Memory B cell (primary cell): Measurements from ENCODE around the gene GRM5.

Experiments used
- ATAC-seq: fragments of 150-1000 bp; cut with Tn5 transposase; 2 replicates; pipeline ENCODE4 v1.10.0; 2021; ENCODE audit warnings: low read depth, mild to moderate bottlenecking, moderate library complexity
- DNase-seq, 2 donors: peaks; one replicate each; pipeline ENCODE4 v3.0.0; 2022; ENCODE audit warnings: low spot score in 2 of 2
- H3K27ac Mint-ChIP-seq: one replicate; pipeline ENCODE4 v1.8.0; 2022; ENCODE audit warnings: mild to moderate bottlenecking, moderate library complexity, mixed read lengths
- H3K27me3 Mint-ChIP-seq: one replicate; pipeline ENCODE4 v1.8.0; 2022; ENCODE audit warnings: mixed read lengths
- H3K36me3 Mint-ChIP-seq: one replicate; pipeline ENCODE4 v1.8.0; 2022; ENCODE audit warnings: mild to moderate bottlenecking, mixed read lengths
- H3K4me1 Mint-ChIP-seq: one replicate; pipeline ENCODE4 v1.8.0; 2022; ENCODE audit warnings: mixed read lengths
- H3K4me3 Mint-ChIP-seq: one replicate; pipeline ENCODE4 v1.8.0; 2022; ENCODE audit warnings: mild to moderate bottlenecking, moderate library complexity, mixed read lengths
- H3K9me3 Mint-ChIP-seq: one replicate; pipeline ENCODE4 v1.8.0; 2022; ENCODE audit warnings: mixed read lengths

GRM5 gene

DNA sequence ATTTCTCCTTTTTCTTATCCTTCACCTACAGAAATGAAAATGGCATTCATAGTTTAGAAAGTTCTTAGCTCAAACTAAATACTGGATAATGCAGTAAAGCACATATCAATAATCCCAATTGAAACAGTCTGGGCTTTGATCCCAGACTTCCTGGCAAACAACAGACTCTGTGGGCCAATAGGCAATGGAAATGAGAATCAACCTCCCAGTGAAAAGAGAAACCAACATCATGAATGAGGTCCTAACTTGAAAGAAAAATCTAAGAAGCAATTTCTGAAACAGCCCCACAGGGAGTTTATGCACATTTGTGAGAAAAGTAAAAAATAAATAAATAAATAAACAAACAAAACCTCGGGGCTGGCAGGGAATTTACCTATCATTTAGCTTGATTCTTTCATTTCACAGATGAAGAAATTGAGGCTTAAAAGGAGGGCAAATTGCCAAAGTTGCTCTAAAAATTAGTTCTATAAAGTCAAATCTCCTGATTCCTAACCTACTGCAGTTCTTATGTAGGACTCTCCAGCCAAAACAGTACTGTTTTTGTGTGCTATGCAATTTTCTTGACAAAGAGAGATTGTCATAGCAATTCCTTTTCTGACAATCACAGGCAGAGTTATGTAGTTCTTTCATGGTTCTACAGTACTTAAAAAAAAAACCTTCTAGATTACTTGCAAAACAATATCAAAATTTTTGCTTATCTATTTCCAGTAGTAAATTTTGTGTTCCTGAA lies 265.8 kb downstream of the GRM5 start:
- Mint-ChIP-seq H3K27me3 (no peaks in the 10 kb centered on the region), H3K4me3 (no peak overlapping the region), H3K36me3 (no peaks in the 10 kb centered on the region), H3K4me1 (no peaks in the 10 kb centered on the region), H3K27ac (no peak overlapping the region), H3K9me3 (no peaks in the 10 kb centered on the region)
- ATAC-seq: no peak
- no peak for DNase-seq

DNA sequence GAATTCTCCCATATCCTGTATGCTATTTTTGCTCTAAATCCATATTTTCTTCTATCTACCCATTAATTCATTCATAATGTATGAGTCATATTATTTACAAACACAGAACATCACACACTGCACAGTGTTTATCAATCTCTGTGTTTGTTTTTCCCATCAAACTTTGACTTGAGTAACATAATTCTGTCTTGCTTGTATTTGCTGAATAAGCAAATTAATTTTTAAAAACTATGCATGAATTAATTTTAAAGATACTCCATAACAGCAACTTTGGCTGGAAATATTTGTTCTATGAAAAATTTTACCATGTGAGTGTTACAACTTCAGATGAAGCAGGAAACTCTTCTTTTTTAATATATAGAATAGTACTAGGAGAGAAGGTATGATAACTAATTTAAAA lies 275.6 kb downstream of the GRM5 start:
- H3K4me1 Mint-ChIP-seq: no peaks in the 10 kb centered on the region
- no peak overlapping the region for H3K4me3 Mint-ChIP-seq

DNA sequence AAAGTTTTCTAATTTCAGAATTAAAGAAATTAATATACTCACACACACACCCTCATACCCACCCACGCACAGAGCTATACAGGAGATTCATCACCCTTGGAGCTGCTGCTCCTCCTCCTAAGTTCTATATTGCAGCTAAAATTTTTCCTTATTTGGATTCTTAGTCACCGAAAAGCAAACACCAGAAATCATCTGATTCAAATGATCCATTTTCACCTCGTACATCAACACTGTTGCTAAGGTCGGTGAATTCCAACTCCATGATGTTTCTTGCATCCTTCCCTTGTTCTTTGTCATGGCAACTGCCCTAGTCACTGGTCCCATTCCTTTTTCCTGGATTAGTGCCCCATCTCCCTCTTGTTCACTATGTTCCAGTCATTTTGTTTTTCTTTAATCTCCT lies 286.2 kb downstream of the GRM5 start:
- no peaks in the 10 kb centered on the region for H3K4me1 Mint-ChIP-seq
- no peak overlapping the region for H3K27ac Mint-ChIP-seq
- H3K36me3 Mint-ChIP-seq: no peaks in the 10 kb centered on the region
- peaks cover 6% of the 10 kb centered on the region for H3K9me3 Mint-ChIP-seq
- no peak overlapping the region for H3K4me3 Mint-ChIP-seq
- ATAC-seq (no peak), DNase-seq (no peak)
- no peaks in the 10 kb centered on the region for H3K27me3 Mint-ChIP-seq

More for the DNA sequence above, 275.6 kb downstream of the GRM5 start:
- Mint-ChIP-seq H3K9me3 (no peaks in the 10 kb centered on the region), H3K27me3 (no peaks in the 10 kb centered on the region), H3K36me3 (no peaks in the 10 kb centered on the region), H3K27ac (no peak overlapping the region)
- ATAC-seq (no peak), DNase-seq (no peak)

DNA sequence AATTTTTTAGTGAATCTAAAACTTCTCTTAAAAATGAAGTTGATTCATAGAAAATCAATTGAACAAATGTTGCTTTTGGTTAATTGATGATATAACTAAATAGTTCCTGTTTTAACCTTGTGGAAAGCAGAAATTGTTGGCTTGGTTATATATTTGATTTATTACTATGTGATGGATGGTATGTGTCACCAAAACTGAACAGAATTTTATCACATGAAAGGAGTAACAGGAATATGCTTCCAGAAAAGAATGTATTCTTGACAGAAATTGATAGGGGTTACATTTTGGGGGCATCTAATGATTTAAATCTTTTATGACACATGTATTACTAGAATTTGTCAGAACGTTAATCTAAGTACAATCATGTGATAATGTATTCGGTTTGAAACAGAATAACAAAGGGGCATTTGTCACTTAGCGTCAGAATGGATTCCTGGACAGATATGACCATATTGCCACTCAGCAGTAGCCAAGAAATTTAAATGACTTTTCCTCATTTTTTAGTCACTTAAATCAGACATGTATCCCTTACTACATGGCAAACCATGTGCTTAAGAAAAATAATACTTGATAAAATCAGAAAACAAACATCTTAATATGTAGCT lies 295.2 kb downstream of the GRM5 start:
- no peak overlapping the region for H3K27ac Mint-ChIP-seq
- no peaks in the 10 kb centered on the region for H3K36me3 Mint-ChIP-seq
- peaks cover 10% of the 10 kb centered on the region for H3K9me3 Mint-ChIP-seq
- H3K4me1 Mint-ChIP-seq: no peaks in the 10 kb centered on the region
- no peak overlapping the region for H3K4me3 Mint-ChIP-seq
- ATAC-seq (no peak), DNase-seq (no peak)
- no peaks in the 10 kb centered on the region for H3K27me3 Mint-ChIP-seq

DNA sequence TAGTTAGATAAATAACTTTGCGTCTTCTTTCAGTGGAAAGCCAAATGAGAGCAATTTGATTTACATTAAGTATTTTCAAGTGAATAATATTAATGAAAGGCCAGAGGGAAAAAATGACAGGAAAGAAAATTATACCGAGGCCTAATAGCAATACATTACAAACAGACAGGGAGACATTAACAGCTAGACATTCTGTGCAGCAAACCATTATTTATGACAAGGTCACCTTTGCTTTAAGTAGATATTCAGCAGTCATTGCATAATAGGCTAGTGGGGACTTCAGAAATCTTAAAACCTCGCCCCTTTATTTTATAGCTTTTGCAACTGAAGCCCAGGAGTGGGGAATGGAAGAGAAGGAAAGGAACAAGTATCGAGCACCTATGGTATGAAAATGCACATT lies 321.6 kb downstream of the GRM5 start:
- Mint-ChIP-seq H3K9me3 (peaks cover 2% of the 10 kb centered on the region), H3K36me3 (no peaks in the 10 kb centered on the region), H3K4me3 (no peak overlapping the region), H3K27me3 (no peaks in the 10 kb centered on the region), H3K4me1 (no peaks in the 10 kb centered on the region), H3K27ac (no peak overlapping the region)
- no peak for DNase-seq
- ATAC-seq: no peak

DNA sequence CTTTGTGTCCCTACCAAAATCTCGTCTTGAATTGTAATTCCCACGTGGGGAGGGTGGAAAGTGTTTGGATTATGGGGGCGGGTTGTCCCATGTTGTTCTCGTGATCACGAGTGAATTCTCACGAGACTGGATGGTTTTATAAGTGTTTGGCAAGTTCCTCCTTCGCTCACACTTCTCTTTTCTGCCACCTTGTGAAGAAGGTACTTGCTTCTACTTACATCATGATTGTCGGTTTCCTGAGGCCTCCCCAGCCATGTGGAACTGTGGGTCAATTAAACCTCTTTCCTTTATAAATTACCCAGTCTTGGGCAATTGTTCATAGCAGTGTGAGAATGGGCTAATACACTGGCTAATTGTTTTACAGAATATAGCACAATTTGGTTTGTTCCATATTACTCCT lies 326.3 kb downstream of the GRM5 start:
- Mint-ChIP-seq H3K27me3 (no peaks in the 10 kb centered on the region), H3K9me3 (peaks cover 2% of the 10 kb centered on the region), H3K27ac (no peak overlapping the region), H3K4me3 (no peak overlapping the region), H3K4me1 (no peaks in the 10 kb centered on the region), H3K36me3 (no peaks in the 10 kb centered on the region)
- no peak for DNase-seq
- no peak for ATAC-seq

DNA sequence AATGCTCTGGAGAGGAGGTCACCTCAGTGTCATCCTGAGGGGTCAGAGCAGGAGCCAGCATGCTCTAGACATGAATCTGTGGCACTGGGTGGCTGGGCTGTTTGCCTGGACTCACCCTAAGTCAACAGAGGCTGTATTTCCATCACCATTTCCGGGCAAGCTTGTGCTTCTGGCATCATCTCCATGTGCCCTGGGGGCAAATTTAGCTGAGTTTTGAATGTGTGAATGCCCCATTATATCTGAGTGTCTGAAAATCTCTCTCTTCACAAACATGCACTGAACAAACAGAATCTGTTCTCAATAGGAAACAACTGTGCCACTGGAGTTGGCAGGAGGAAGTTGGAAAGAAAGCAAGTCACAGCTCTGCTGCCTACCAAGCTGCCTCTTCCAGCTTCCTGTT lies 356.2 kb downstream of the GRM5 start:
- no peaks in the 10 kb centered on the region for H3K4me1 Mint-ChIP-seq
- no peak for ATAC-seq
- no peaks in the 10 kb centered on the region for H3K27me3 Mint-ChIP-seq

DNA sequence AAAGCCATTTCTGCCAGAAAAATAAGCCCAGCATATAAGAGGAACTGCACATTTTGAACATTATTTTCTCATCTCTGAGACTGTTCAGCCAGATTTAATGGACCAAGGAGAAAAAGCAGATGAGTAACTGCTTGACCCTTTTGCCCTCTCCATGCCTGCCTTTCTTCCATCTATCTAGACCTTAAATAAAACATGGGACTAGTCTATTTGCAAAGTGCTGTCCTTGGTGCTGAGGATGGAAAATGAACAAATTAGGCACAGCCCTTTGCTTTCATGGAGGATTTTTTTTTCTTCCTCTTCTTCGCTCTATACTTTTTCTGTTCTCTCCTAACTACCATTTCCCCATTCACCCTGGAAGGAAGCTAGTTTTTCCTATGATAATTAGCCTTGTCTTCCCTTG lies 361.3 kb downstream of the GRM5 start:
- H3K36me3 Mint-ChIP-seq: no peaks in the 10 kb centered on the region
- H3K4me1 Mint-ChIP-seq: no peaks in the 10 kb centered on the region
- H3K27me3 Mint-ChIP-seq: no peaks in the 10 kb centered on the region
- H3K27ac Mint-ChIP-seq: no peak overlapping the region
- ATAC-seq: no peak
- no peak for DNase-seq
- H3K4me3 Mint-ChIP-seq: no peak overlapping the region
- peaks cover 4% of the 10 kb centered on the region for H3K9me3 Mint-ChIP-seq

More for the DNA sequence above, 356.2 kb downstream of the GRM5 start:
- no peak for DNase-seq
- H3K9me3 Mint-ChIP-seq: peaks cover 6% of the 10 kb centered on the region
- H3K27ac Mint-ChIP-seq: no peak overlapping the region
- no peak overlapping the region for H3K4me3 Mint-ChIP-seq
- H3K36me3 Mint-ChIP-seq: no peaks in the 10 kb centered on the region

DNA sequence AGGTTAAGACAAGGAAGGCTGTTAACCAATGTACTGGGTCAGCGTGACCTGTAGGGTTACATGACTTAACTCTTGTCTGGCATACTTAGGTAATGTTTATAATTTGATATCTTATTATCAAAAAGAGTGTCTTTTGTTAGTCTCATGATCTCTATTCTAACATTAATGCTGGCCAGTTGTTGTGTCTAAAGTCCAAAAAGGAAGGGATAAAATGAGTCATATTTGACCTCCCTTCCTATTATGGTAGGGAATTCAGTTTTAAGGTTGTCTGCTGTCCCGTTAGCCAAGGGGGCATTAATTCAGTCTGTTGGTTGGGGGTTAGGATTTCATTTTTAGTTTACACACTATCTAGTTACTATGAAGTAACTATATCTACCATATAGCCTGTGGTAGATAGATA lies 364.0 kb downstream of the GRM5 start:
- no peak for ATAC-seq
- Mint-ChIP-seq H3K27ac (no peak overlapping the region), H3K4me1 (no peaks in the 10 kb centered on the region), H3K9me3 (peaks cover 4% of the 10 kb centered on the region), H3K36me3 (no peaks in the 10 kb centered on the region), H3K4me3 (no peak overlapping the region), H3K27me3 (no peaks in the 10 kb centered on the region)
- DNase-seq: no peak

DNA sequence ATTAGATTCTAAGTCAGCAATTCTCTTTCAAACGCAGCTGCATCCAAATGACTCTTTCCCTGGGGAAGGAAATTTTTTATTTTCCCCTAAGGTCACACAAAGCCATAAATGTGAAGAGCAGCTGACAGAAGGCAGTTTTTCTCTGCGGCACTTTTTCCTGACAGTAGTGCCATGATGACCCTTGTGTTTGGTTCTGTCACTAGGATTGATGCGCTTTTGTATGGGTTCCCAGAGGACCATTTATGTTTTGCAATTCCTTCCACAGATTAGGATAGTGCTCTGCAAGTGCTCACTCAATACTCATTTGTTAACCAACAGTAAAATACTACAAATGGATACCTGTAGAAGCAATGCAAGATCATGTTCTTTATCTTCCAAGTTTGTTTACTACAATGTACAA lies 368.6 kb downstream of the GRM5 start:
- H3K27me3 Mint-ChIP-seq: no peaks in the 10 kb centered on the region
- H3K9me3 Mint-ChIP-seq: peaks cover 2% of the 10 kb centered on the region
- no peak overlapping the region for H3K4me3 Mint-ChIP-seq
- H3K27ac Mint-ChIP-seq: no peak overlapping the region
- no peaks in the 10 kb centered on the region for H3K36me3 Mint-ChIP-seq
- DNase-seq (no peak), ATAC-seq (no peak)
- no peaks in the 10 kb centered on the region for H3K4me1 Mint-ChIP-seq

DNA sequence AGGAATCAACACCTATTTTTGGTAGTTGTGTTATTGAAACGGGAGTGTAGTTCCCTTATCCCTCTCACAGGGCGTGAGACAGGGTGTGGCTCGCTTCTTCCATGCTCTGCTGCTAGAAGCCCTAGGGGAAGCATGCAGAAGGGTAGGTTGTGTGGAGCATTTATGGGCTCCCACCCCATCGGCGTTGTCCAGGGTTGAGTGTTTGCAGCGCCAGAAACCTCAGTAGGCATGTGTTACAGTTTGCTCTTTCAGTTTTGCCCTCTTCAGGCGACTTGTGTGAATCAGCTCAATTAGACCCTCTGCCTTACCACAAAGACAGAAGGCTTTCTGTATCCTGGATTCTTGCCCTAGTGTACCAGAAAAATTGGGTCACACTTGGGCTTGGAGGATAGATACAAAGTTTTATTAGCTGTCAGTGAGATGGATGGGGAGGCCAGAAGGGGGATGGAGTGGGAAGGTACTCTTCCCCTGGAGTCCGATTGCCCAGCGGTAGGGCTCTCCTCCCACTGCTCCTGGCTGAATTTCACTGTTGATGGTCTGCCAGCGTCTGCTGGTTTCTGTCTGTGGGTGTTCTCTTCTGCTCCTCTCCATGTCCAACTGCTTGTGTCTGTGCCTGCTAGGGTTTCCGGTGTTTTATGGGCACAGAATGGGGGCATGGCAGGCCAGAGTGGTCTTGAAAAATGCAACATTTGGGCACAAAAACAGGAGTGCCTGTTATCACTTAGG lies 369.9 kb downstream of the GRM5 start:
- H3K27me3 Mint-ChIP-seq: no peaks in the 10 kb centered on the region
- no peak overlapping the region for H3K4me3 Mint-ChIP-seq
- ATAC-seq (no peak), DNase-seq (no peak)
- no peak overlapping the region for H3K27ac Mint-ChIP-seq
- H3K9me3 Mint-ChIP-seq: peaks cover 2% of the 10 kb centered on the region
- no peaks in the 10 kb centered on the region for H3K36me3 Mint-ChIP-seq
- no peaks in the 10 kb centered on the region for H3K4me1 Mint-ChIP-seq

DNA sequence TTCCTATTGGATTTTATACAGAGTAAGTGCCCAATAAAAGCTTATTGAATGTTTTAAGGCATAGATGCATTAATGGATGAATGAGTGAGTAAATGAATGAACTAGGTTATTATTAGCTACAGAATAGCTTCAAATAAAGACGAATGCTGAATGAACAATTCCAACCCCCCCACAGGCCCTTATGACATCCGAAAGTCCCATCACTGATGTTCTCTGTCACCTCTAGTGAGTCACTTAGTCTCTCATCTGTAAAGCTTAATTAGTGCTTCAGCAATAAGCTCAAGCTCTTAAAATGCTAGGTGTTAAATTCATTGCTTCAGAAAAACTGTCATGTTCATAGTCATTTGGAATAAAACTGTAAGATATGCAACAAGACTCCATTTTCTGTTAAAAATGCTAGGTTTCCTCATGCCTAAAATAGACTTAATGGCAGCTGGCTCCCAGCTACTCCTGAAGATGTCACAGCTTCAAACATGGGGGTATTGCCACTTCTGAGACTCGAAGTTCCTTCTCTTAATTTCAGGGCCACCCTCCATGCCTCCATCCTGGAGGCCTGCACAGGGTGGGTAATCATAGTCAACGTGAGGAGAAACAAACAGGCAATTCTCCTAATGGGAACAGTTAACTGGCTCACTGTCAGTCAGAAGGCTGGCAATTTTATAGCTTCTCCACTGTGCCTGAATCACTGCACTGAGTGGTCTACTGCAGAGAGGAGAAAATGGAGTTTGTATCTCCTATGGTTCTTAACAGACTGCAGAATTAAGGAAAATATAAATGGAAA lies 373.3 kb downstream of the GRM5 start:
- DNase-seq (no peak), ATAC-seq (no peak)
- Mint-ChIP-seq H3K36me3 (no peaks in the 10 kb centered on the region), H3K9me3 (peaks cover 2% of the 10 kb centered on the region), H3K4me3 (no peak overlapping the region), H3K4me1 (no peaks in the 10 kb centered on the region), H3K27me3 (no peaks in the 10 kb centered on the region), H3K27ac (no peak overlapping the region)

DNA sequence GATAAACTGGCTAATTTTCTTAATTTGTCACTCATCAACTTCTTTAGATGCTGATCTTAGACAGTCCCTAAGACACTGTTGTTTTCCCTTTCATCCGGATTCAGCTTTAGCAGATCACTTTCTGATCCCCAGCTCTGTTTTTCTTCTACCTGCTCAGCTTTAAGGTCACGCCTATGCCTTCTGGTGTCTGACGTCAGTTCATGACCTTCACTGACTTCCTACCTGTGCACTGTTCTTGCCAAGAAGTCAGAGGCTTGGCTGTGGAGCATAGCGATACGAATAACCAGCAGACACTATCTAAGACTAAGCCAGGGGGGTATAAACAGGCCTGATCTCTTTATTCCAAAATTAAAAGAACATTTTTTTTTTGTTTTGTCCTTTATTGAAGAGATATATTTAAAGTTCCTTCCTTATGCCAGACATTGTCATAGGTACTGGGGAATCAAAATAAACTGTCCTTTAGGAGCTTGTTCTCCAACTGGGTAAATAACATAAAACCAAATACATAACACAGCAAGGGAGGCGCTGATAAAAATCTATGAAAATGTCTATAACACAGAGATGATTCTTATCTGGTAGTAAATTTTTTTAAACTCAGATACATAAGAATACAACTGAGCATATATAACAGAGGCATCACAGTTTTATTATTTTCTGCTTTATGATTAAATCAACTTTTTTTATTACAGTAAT lies 376.1 kb downstream of the GRM5 start:
- Mint-ChIP-seq H3K27me3 (no peaks in the 10 kb centered on the region), H3K36me3 (no peaks in the 10 kb centered on the region), H3K27ac (no peak overlapping the region), H3K4me3 (no peak overlapping the region), H3K4me1 (no peaks in the 10 kb centered on the region), H3K9me3 (peaks cover 6% of the 10 kb centered on the region)
- ATAC-seq (no peak), DNase-seq (no peak)
